Measurements from ENCODE around the gene PKP4.
A peak's percentile ranks its signal among the peaks of the same experiment; 100 is the strongest.

PKP4 gene

DNA sequence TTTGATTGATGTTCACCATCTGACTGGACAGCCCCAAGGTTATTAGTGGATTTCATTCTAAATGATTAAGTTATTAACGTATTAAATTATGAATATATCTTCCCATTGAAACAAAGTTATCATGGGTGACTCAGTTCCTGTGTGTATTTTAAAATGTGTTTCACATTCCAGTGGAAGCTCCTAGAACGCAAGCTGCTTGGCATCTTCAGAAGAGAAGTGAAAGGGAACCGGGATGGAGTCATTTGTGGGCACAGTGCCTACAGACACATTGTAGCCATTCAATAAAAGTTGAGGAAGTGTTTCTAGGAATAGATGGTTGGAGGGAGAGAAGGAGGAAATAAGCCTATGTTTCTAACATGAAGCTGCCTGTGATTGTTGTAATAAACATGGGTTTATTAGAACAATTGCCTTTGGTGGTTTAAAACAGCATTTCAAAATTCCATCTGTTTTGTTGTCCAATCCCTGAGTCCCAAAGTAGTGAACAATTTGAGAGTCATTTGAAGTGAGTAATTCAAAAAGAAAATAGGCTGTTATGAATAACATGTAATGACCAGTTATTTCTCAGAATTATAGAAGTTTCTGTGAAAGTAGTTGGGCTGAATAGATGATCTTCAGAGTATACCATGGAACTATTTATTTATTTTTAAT lies 143.5 kb downstream of the PKP4 start:
- peak; percentile 89 for DNase-seq

DNA sequence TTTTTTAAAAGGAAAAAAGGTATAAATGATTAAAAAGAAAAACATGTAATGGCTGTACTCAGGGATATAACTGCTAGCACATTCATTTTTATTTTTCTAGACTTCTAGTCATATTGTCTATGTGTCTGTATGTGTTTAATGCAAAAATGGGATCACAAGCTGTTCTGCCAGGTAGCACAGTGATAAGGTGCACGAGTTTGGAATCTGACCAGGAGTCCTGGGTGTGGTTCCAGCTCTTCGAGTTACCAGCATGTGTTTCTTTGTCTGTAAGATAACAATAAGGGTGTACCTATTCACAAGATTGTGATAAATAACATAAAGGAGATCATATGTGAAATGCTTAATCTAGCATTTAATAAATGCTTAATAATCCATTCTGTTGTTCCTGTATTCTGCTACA lies 145.3 kb downstream of the PKP4 start:
- no peak for DNase-seq

DNA sequence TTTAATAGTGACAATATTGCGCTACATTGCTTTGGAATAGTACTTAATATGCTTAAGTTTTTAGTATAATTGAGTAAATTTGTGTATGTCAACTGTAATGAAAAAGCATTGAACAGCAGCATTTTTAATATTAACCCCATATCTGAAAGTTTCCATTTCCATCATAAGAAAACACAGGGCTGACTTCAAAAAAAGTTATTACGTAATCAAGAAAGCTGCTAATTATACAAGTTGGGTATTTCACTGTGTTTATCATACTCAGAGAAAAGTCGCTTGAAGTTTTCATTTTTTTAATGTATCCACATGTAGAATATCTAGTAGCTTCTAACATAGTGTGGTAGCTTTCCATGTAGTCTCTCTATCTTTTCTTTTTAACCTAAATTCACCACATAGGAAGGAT lies 146.5 kb downstream of the PKP4 start:
- DNase-seq = no peak

DNA sequence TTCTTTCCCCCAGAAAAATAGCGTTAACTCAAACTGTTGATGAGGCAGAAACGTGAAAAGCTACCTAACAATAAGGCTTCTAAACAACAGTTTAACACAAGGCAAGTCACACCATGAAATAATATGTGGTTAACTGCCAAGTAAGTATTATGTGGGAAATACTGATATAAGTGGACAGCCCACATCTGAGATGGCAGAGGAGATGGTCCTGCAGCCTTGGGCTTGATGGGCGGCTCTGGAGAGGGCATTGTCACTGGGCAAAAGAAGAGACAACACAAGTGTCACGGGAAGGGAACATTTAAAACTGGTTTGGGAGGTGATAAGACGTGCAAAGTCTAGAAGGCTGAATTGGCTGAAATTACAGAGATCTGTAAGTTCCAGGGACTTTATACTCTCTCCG lies 147.2 kb downstream of the PKP4 start:
- DNase-seq = no peak

DNA sequence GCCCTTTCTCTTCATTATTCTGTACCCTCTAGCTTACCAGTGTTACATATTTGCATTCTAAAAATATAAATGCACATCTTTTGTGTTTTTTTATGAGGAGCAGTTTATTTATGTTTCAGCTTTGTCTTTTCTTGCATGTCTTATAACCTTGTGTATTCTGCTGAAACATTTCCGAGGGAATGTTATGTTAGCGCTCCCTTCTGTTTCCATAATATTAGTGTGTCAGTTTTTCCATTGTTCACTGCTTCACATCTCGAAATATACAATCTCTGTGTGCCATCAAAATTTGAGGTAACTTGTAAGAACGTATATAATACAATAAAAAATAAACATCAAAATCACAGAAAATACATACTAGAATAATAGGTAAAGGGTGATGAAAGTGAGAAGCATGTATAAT lies 153.3 kb downstream of the PKP4 start:
- no peak for DNase-seq

DNA sequence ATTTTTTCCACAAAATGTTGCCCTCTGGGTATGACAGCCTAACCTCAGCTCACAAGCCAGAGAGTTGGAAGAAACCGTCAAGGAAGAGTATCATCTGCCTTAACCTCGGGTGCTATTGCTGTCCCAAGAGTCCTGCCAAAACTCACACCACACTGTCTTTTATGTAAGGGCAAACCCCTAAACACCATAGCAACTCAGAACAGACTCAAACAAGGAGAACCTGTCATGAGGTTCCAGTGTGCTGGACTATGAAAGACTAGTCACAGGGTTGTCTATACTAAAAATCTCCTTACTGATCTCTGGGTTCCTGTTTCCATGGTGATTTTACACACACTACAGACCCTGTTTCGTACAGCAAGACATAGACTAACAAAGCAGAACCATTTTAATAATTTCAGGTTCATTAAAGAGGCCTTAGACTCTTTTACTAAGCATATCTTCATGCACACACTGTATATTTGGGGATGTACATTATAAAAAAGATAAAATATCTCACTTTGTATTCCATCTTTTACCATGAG lies 159.8 kb downstream of the PKP4 start:
- DNase-seq = no peak

DNA sequence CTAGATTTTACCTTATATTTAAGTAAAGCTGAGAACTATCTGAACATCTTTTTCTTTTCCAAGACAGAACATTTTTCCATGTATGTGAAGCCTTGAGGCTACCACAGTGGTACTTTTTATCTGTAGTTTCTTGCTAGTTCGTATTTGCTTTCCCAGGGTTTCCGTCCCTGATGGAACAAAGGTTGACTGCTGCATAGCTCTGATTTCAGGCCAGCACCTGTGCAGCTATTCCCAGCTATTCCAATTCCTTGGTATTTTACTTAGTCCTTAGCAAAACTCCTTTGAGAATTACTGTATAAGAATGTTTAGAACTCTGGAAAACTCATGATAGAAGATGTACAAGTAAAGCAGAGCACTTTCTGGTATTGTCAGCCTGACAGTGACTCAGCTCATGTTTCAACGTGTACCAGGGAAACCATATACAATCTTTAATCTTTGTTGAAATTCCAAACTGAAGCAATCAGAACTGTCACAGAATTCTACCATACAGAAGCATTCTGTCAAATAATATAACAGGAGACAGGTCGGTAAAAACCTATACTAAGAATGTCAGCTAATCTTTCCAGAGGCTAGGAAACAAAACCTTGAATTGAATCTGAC lies 162.2 kb downstream of the PKP4 start:
- no peak for DNase-seq

DNA sequence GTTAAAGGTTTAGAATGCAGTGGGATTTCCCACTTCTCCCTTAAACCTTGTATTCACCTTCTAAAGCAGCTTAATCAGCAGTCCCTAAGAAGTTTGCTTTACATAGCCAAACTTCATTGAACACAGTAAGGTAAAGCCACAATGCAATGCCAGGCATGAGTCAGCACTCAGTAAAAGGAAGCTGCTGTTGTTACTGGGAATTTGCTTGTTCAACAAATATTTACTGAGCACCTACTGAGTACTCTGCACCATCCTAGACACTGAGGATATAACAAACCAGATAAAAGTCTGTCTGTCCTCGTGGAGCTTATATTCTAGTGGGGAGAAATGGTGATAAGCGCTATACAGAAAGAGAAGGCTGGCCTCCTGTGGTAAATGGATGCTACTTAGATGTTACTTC lies 162.7 kb downstream of the PKP4 start:
- DNase-seq = peak; percentile 33

DNA sequence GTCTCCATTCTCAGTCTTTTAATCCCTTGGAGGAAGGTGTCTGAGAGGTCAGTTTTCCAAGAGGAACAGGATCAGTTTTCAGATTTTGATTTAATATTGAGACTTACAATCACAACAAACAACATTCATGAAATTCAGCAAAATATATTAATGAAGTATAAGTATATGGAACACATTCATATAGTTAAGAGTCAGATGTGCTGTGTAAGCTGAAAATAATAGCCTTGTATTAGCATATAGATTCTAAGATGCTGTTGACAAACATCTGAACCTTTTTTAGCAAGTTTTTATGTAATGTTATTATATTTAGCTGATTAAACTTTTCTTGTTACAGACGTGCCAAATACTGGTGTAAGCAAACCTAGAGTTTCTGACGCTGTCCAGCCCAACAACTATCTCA lies 163.9 kb downstream of the PKP4 start:
- DNase-seq = no peak

DNA sequence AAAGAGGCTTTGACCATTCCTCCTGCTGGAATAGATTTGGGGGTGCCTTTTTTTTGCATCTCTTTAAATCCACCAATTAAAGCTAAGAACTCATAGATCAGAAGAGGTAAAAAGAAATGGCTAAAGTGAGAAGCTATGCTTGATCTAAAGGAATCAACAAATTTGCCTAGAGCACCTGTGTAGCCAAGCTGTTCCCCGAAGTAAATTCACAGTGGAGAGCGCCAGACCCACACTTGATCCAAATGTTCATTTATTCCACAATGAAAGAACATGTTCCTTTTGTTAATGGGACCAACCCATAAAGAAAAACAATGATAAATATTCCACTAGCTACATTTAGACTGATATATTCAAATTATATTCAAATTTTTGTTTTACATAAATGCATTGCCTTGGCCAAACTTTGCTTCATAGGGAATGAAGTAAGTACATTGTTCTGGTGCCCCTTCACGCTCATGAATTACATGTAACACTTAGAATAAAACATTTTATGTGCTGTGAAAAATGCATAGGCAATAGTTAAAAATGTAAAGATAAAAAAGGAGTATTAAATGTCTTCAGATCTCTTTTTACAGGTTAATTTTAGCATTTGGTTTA lies 167.4 kb downstream of the PKP4 start:
- DNase-seq = no peak

DNA sequence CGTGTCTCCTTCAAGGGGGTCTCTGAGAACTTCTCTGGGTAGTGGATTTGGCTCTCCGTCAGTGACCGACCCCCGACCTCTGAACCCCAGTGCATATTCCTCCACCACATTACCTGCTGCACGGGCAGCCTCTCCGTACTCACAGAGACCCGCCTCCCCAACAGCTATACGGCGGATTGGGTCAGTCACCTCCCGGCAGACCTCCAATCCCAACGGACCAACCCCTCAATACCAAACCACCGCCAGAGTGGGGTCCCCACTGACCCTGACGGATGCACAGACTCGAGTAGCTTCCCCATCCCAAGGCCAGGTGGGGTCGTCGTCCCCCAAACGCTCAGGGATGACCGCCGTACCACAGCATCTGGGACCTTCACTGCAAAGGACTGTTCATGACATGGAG lies 168.2 kb downstream of the PKP4 start:
- no peak for DNase-seq

DNA sequence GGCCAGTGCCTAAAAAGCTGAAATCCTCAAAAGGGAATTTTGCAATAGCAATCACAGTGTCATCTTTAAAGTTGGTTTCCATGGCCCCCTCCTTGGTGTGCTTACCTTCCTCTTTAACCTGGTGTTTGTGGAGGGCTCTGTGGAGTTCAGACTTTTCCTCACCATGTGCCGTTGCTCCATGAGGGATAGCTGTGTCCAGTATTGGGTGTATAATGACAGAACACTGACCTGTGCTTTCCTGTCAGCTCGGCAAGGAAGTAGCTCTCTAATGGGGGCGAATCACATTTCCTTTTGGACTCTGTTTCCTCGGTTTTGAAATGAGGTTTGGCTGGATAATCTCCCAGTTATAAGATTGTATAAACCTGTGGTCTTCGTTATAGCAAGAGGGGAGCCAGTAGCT lies 172.4 kb downstream of the PKP4 start:
- DNase-seq = no peak

DNA sequence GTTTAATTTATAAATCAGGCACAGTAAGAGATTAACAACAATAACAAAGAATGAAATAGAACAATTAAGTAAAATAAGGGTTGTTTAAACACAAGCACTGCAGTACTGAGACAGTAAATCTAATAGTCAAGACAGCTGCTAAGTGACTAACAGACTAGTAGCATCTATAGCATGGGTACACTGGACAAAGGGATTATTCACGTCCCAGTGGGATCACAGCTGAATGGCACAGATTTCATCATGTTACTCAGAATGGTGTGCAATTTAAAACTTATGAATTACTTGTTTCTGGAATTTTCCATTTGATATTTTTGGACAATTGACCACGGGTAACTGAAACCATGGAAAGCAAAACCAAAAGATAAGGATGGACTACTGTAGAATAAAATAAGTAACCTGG lies 176.5 kb downstream of the PKP4 start:
- DNase-seq = no peak

DNA sequence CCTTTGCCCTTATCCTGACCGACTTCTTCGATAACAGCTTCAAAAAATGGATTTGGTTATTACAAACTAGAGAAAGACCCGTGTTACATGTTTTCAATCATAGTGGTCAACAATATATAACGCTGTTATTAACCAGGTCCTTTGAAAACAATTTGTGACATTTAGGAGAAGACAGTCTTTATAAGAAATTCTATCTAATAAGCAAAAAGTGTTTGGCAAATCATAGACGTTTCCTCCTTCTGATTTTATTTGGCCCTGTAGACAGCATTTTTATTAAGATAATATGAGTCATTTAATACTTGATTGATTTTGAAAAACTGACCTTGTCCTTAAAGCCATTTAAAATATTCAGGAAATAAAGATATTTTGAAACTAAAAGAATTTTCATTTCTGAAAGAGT lies 177.9 kb downstream of the PKP4 start:
- DNase-seq = no peak

DNA sequence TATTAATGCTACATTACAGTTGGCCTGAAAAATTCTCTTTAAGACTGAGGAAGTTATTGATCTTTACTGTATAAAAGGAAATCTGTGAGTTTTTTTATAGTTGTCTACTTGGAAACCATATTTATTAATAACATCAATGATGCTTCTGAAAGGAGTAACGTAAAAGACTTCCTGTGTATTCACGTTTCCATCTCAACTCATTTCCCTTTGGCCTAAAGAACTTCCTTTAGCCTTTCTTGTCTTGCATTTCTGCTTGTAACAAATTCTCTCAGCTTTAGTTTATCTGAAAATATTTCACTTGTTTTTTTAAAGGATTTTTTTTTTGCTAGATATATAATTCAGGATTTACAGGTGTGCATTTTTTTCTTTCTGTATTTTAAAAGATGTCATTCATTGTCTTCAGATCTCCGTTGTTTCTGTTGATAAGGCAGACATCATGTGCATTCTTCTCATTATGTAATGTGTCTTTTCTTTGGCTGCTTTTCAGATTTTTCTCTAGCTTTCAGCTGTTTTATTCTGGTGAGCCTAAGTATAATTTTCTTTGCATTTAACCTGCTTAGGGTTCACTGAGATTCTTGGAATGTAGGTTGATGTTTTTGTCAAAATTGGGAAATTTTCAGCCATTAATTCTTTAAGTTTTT lies 179.3 kb downstream of the PKP4 start:
- DNase-seq = no peak

DNA sequence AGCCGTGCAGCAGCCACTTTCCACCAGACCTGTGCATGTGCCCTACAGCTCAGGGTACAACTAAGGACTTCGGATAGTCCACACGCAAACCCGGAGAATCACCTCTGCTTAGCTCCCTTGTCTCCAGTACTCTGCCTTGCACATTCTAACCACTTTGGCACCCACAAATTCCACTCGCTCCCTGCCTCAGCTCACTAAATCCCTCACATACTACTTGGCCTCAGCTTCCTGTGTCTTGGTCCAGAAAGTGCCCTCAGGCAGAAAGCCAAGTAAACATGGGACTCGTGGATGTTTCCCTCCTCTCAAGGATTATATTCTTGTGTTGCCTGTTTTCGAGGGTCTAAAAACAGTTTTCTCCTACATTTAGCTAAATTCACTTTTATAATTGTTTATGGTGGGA lies 180.6 kb downstream of the PKP4 start:
- no peak for DNase-seq

DNA sequence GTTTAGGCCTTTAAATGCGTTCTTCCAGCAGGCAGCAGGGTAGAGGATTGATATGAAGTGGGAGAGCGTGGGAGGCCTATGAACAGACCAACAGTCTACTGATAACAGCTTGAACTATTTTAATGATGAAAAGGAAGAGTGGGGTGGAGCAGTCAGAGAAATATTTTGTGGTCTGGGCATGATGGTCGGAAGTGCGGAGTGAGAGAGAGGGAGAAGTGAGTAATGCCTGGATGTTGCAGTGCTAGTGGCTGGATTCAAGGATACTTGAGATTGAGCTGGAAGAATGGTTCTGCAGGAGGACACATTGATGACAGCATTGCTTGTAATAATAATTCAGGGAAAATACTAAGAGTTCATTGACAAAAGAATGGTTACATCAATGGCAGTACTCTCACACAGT lies 187.4 kb downstream of the PKP4 start:
- DNase-seq = peak; percentile 78

DNA sequence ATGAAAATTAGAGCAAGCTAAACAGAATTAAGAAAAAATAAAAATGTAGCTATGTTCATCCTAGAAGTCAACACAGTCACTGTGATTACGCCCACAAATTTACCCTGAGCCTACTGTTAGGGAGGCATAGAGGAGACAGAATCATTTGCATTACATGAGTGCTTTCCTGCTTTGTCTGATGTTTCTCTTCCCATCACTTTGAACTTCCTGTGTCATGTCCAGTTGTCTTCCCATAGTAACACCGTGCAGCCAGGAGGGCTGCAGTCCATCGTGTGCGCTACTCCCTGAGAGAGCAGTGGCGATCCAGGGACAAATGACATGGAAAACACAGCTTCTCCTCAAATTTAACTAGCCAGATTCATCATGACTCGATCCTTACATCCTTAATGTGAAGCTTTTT lies 188.5 kb downstream of the PKP4 start:
- DNase-seq = no peak

DNA sequence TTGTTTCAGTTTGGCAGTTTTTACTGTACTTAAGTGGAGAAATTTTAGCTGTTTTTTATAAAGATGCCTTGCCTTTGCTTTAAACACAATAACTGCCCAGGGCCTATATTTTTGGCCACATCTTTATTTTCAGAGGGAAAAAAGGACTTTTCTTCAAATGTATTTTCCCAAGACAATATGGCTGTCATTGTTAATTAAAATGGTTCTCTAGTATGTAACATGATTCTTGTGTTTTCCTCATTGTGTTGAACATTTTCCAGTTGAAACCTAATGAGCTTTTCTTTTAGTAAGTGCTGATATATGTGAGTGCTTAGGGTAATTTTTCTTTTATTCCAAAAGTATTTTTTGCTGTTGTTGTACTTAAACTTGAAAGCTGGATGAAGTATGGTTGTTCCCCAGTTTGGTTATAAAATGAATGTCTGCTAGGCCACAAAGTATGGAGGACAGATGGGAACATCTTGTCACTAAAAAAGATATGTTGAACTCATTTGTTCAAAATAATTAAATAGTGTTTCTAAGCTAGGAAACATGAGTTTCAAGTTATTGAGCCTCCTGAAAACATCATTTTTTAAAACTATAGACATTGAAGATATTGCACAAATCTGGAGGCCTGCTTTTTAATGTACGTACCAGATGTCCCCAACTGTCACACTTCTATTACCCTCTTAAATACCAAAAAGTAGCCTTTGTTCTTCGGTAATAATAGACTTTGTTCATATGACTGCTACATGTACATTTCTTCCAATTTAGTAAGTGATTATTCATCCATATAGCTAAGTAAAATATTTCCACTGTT lies 190.9 kb downstream of the PKP4 start:
- no peak for DNase-seq

DNA sequence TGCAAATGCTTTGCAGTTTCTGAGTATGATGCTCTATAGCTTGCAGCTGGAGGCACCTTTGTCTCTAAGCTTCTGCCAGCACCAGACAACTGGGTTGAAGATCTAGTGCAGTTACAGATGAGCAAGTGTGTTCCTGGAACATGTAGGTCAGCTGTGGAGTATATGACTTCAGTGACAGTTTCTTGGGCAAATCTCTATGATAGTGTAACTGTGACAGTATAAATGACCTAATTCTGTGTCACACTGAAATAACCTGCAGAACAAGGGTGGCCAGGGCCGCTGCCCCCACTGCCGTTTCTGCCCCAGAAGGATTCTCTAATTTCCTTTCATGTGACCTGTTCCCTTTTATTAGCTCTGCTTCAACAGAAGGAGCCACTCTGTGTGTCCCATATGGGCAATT lies 193.1 kb downstream of the PKP4 start:
- no peak for DNase-seq

DNA sequence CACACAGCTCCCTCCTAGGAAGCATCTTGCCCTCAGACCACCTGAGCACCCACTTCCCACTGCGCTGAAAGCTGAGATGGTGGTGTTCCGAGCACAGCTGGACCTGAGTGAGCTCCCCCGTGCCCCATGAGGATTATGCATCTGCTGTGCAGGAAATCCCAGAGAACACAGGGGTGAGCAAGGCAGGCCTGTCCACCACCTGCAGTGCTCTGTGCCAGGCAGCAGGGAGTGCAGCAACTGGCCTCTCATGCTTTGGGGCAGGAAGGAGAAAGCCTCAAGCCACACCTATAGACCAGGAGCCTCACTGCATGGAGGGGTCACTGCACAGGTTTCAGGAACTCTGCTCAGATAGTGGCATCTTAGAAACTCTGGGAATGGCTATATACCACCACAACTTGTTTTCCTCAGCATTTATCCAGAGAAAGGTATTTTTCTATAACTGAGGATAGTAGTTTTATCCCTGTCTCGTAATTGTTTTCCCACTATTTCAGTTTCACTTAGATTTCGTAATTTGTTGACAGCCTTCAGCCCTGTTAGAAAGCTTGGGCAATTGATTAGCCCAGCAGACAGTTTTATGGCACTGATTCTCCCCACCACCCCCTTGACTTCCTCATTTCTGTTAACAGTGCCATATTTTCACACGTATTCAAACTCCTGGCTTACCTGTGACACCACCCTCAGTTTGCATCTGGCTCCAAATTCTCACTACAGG lies 194.1 kb downstream of the PKP4 start:
- no peak for DNase-seq

DNA sequence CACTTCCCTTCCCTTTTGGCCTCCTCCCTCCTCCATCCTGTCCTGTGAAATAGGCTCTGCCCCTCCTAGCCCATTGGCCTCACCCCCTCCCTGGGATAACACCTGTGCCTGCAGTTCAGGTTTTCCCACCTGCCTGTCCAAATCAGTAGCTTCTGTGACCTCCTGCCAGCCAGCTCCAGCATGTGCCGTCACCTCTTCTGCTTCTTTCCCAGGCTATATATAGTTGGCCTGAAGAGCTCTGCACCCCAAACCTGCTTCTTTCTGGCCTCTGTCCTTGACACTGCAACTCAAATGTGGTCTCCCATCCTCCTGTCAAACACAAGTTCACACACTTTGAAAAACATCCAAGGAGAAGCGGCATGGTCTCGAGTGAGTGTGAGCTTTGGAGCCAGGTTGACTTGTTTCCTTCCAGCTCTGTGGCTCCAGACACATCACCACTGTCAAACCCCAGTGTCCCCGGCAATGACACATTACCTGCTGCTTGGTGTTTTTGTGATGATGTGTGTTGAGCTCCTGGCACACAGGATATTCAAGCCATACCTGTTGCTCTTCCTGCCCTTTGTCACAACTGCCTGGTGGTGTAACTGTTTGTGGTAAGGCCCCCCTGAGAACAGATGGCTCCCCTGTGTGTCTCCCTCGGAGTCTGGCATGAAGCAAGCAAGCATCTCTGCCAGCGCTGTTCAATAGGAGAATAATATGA lies 194.8 kb downstream of the PKP4 start:
- DNase-seq = no peak

Measured in fibroblast of skin of abdomen (primary cell).